K562 (cell line): Measurements from ENCODE around the gene MSH3. TPM values are rescaled to one million over a fixed set of nuclear protein-coding genes. Genes with fewer than 3 reads are reported as not detected.

Experiments used
- ATAC-seq: fragments of 200-7000 bp; cut with Tn5 transposase; 3 replicates; pipeline ENCODE4 v1.9.1; 2020; ENCODE audit warnings: moderate library complexity
- BruUV-seq: library from RNA; stranded (reverse); fragments of 400-500 nt; replicated peaks from 2 replicates; lab custom pipeline; 2021; lab: Mats Ljungman, UMichigan
- CTCF ChIA-PET: fragments of 300-600 bp; formaldehyde crosslinking; extraction: SDS; loops from one replicate; lab custom pipeline; 2021; ENCODE audit warnings: low intra/inter-chr PET ratio; lab: Yijun Ruan, JAX
- POLR2A ChIA-PET: fragments of 300-600, 350-650 bp; sonication (Branson Sonifier 250); formaldehyde crosslinking; extraction: SDS; loops from one replicate; lab custom pipeline; 2021; ENCODE audit warnings: antibody characterized with exemption, inconsistent platforms; lab: Yijun Ruan, JAX
- DNase-seq, 4 experiments: peaks; one replicate each; pipeline versions ENCODE4 v3.0.0 to v3.0.0-alpha.2; 2011 to 2018; ENCODE audit warnings: low spot score in 3 of 4, mixed read lengths in 3 of 4; ENCODE audit errors: extremely low read depth in 1 of 4
- FAIRE-seq: peaks from 2 replicates; lab custom pipeline; 2011; peaks lifted over from hg19 to GRCh38; lab: Jason Lieb, UNC
- H2AFZ ChIP-seq: 2 replicates; pipeline ENCODE4 v1.6.0; 2011; ENCODE audit warnings: low read depth, low read length, control low read depth, inconsistent platforms
- H3K27ac ChIP-seq: fragments of 200-600 bp; 3 replicates; pipeline ENCODE4 v1.8.0; 2011; ENCODE audit warnings: low read depth, mild to moderate bottlenecking, control low read depth, inconsistent platforms, low read length, moderate library complexity, mixed read lengths; ENCODE audit errors: extremely low read depth
- H3K27me3 ChIP-seq, 2 experiments: fragments of 300-600 bp in 1 of 2; 2 replicates in 1 of 2; 3 replicates in 1 of 2; pipeline versions ENCODE4 v1.6.0 to v1.8.0; 2011; ENCODE audit warnings: inconsistent platforms in 2 of 2, low read length in 2 of 2, mild to moderate bottlenecking in 1 of 2, mixed read lengths in 1 of 2, moderate library complexity in 1 of 2; ENCODE audit not compliant: control insufficient read depth in 2 of 2, insufficient read depth in 2 of 2
- H3K36me3 ChIP-seq: fragments of 300-600 bp; 3 replicates; pipeline ENCODE4 v1.8.0; 2011; ENCODE audit warnings: mild to moderate bottlenecking, low read length, inconsistent platforms; ENCODE audit not compliant: control insufficient read depth, insufficient read depth
- H3K4me1 ChIP-seq, 2 experiments: fragments of 200-600 bp in 1 of 2; replicated peaks in 1 of 2; 2 replicates in 1 of 2; 3 replicates in 1 of 2; pipeline versions ENCODE4 v1.5.1 to v1.8.0; 2011; ENCODE audit warnings: inconsistent platforms in 2 of 2, low read length in 2 of 2, mild to moderate bottlenecking in 1 of 2, mixed read lengths in 1 of 2, moderate library complexity in 1 of 2; ENCODE audit not compliant: control insufficient read depth in 2 of 2, insufficient read depth in 2 of 2
- H3K4me2 ChIP-seq: 2 replicates; pipeline ENCODE4 v1.6.1; 2011; ENCODE audit warnings: low read length, control low read depth, inconsistent platforms, mixed read lengths; ENCODE audit not compliant: insufficient read depth
- H3K4me3 ChIP-seq: fragments of 200-600 bp; sonication (generic), shearing (Covaris generic); 2 replicates; pipeline ENCODE4 v1.5.1; 2016; ENCODE audit warnings: control low read depth, inconsistent platforms
- H3K79me2 ChIP-seq: fragments of 200-600 bp; 3 replicates; pipeline ENCODE4 v1.8.0; 2011; ENCODE audit warnings: low read length, inconsistent platforms; ENCODE audit not compliant: control insufficient read depth, insufficient read depth
- H3K9ac ChIP-seq, 2 experiments: 2 replicates each; pipeline versions ENCODE4 v1.6.0 to v1.6.1; 2011; ENCODE audit warnings: low read depth in 2 of 2, low read length in 2 of 2, control low read depth in 1 of 2, inconsistent platforms in 1 of 2, mild to moderate bottlenecking in 1 of 2, mixed read lengths in 1 of 2; ENCODE audit not compliant: insufficient read depth in 1 of 2
- H3K9me1 ChIP-seq: one replicate; pipeline ENCODE4 v1.6.0; 2011; ENCODE audit warnings: inconsistent platforms, mild to moderate bottlenecking, low read length, moderate library complexity; ENCODE audit not compliant: control insufficient read depth, insufficient read depth
- H3K9me3 ChIP-seq: replicated peaks from 2 replicates; pipeline ENCODE4 v1.5.1; 2011; ENCODE audit warnings: low read depth, low read length, inconsistent platforms; ENCODE audit not compliant: control insufficient read depth, insufficient read depth
- H4K20me1 ChIP-seq: replicated peaks from 2 replicates; pipeline ENCODE4 v1.6.1; 2011; ENCODE audit warnings: low read length, inconsistent platforms, mixed read lengths; ENCODE audit not compliant: control insufficient read depth, insufficient read depth
- EP300 ChIP-seq: IDR thresholded peaks from 2 replicates; pipeline ENCODE4 v1.6.1; 2012; ENCODE audit warnings: low read length, improper control_type of control experiment
- GATAD2B ChIP-seq: fragments of 450-650 bp; IDR thresholded peaks from 2 replicates; pipeline ENCODE4 v1.6.1; 2017; ENCODE audit warnings: mild to moderate bottlenecking, borderline replicate concordance
- IRF2 ChIP-seq: sonication (generic); formaldehyde crosslinking; IDR thresholded peaks from 2 replicates; pipeline ENCODE4 v1.8.1; 2022; ENCODE audit warnings: mild to moderate bottlenecking, missing genetic modification reagents
- SIX5 ChIP-seq, 2 experiments: IDR thresholded peaks; 2 replicates each; pipeline ENCODE4 v1.6.1; 2011; ENCODE audit warnings: low read length in 2 of 2, borderline replicate concordance in 1 of 2, low read depth in 1 of 2, mild to moderate bottlenecking in 1 of 2, moderate library complexity in 1 of 2; ENCODE audit not compliant: insufficient read depth in 1 of 2
- SLC30A9 ChIP-seq: fragments of 250-450 bp; sonication (Bioruptor Pico); IDR thresholded peaks from 2 replicates; pipeline ENCODE4 v1.8.0; 2022; ENCODE audit warnings: mild to moderate bottlenecking, moderate library complexity
- SMAD2 ChIP-seq: fragments of 150-350 bp; IDR thresholded peaks from 2 replicates; pipeline ENCODE4 v1.6.1; 2014; ENCODE audit warnings: low read depth, mild to moderate bottlenecking, low read length
- SP2 ChIP-seq: IDR thresholded peaks from 2 replicates; pipeline ENCODE4 v1.6.1; 2011; ENCODE audit warnings: mild to moderate bottlenecking, low read depth, low read length, moderate library complexity; ENCODE audit not compliant: poor library complexity, severe bottlenecking; ENCODE audit errors: extremely low read depth
- XRCC5 ChIP-seq: fragments of 200-400 bp; formaldehyde crosslinking; IDR thresholded peaks from 2 replicates; pipeline ENCODE4 v1.6.1; 2017; ENCODE audit warnings: low read depth, mild to moderate bottlenecking, low read length
- ZFP1 ChIP-seq: fragments of 450-650 bp; formaldehyde crosslinking; IDR thresholded peaks from 2 replicates; pipeline ENCODE4 v1.4.0; 2020; ENCODE audit warnings: mild to moderate bottlenecking, mixed read lengths
- ZNF584 ChIP-seq: fragments of 200-800 bp; sonication (Bioruptor generic); IDR thresholded peaks from 2 replicates; pipeline ENCODE4 v1.6.1; 2016; ENCODE audit warnings: low read depth, mild to moderate bottlenecking, missing genetic modification characterization, missing compliant biosample characterization
- ZNF785 ChIP-seq: fragments of 250-450 bp; sonication (Bioruptor Pico); IDR thresholded peaks from 2 replicates; pipeline ENCODE4 v1.4.0; 2020; ENCODE audit warnings: mild to moderate bottlenecking
- WGBS: fragments of 100-300 bp; shearing (Covaris generic); methylation state at CpG from one replicate; pipeline ENCODE4 v1.1.6; 2016; ENCODE audit warnings: low coverage, mixed read lengths; ENCODE audit not compliant: insufficient coverage; ENCODE audit errors: missing lambda C conversion rate; 5-methylcytosine and 5-hydroxymethylcytosine counted together
- in situ Hi-C: fragments of 300-500 bp; cut with MboI; formaldehyde crosslinking; loops from 4 replicates; pipeline ENCODE4 v1.15.0; 2018; ENCODE audit warnings: inconsistent platforms, mixed read lengths
- intact Hi-C: fragments of 100-400 bp; cut with micrococcal nuclease; formaldehyde crosslinking; loops from 2 replicates; pipeline ENCODE4 v1.14.2; 2022
- polyA plus RNA-seq, 8 experiments: library from polyadenylated mRNA; depleted of rRNA in 4 of 8; stranded (reverse) in 5 of 8; unstranded in 3 of 8; fragments of >200 nt; fragmentation: Nextera tagmentation in 2 of 8; fragmentation: Illumina TruSeq in 1 of 8; extraction: Ambion mirVana in 2 of 8; extraction: Trizol in 1 of 8; gene quantifications; 2 replicates each; pipeline versions ENCODE4 v1.2.1 to v1.2.3, GENCODE V29; 2011 to 2014; ENCODE audit warnings: inconsistent platforms in 1 of 8, missing spikeins in 1 of 8
- total RNA-seq, 7 experiments: library from RNA; depleted of rRNA in 6 of 7; stranded (reverse); fragments of >200 nt in 6 of 7; fragmentation: Illumina TruSeq in 2 of 7; extraction: Trizol in 2 of 7; gene quantifications; 2 replicates each; pipeline versions ENCODE4 v1.2.1 to v1.2.3, GENCODE V29; 2011 to 2021; ENCODE audit warnings: low replicate concordance in 1 of 7
- TF ChIP-seq, protein P1 (sequence below), 2 experiments: fragments of 450-650 bp; conservative IDR thresholded peaks; 2 replicates each; pipeline ENCODE4 v1.6.1; 2017; ENCODE audit warnings: mild to moderate bottlenecking in 2 of 2, moderate library complexity in 2 of 2
- TF ChIP-seq, protein P2 (sequence below): sonication (generic); formaldehyde crosslinking; IDR thresholded peaks from 2 replicates; pipeline ENCODE4 v1.8.0; 2022; ENCODE audit warnings: missing genetic modification reagents, mild to moderate bottlenecking, borderline replicate concordance

MSH3 gene
- total and polyA plus RNA-seq, 9 of the 15 experiments (the other 6 are each of a cell fraction or from before 2014, with no cell fraction given): 3.9 to 17.2 (median 13.2) TPM

DNA sequence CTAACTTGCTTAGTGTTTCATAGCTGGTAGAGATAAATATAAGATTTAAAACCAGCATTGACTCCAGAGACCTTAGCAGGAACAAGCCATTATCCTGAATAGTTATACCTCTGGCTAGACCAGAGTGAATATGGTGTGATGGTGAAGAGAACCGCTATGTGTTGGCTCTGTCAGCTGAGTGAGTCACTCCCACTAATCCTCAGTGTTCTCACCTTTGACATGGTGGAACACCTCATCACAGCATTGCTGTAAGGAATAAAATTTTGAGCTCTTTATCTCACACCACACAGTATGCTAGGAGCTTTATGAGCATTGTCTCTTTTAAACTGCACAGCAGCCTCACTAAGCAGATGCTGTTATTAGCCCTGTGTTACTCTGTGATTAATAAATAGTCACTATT, 91.0 kb downstream of the MSH3 start (continued):
- TF ChIP-seq GATAD2B (no peak), SP2 (no peak), ZFP1 (CRISPR knock-in tag) (no peak), SMAD2 (no peak), ZNF584 (CRISPR knock-in tag) (no peak), SLC30A9 (CRISPR knock-in tag) (no peak), XRCC5 (no peak), EP300 (no peak), ZNF785 (CRISPR knock-in tag) (no peak), IRF2 (no peak)
- TF ChIP-seq, protein P1, sequence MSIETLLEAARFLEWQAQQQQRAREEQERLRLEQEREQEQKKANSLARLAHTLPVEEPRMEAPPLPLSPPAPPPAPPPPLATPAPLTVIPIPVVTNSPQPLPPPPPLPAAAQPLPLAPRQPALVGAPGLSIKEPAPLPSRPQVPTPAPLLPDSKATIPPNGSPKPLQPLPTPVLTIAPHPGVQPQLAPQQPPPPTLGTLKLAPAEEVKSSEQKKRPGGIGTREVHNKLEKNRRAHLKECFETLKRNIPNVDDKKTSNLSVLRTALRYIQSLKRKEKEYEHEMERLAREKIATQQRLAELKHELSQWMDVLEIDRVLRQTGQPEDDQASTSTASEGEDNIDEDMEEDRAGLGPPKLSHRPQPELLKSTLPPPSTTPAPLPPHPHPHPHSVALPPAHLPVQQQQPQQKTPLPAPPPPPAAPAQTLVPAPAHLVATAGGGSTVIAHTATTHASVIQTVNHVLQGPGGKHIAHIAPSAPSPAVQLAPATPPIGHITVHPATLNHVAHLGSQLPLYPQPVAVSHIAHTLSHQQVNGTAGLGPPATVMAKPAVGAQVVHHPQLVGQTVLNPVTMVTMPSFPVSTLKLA (conservative IDR thresholded peaks at IDR 0.05): no peak
- TF ChIP-seq, all 486 proteins: peak for 0

DNA sequence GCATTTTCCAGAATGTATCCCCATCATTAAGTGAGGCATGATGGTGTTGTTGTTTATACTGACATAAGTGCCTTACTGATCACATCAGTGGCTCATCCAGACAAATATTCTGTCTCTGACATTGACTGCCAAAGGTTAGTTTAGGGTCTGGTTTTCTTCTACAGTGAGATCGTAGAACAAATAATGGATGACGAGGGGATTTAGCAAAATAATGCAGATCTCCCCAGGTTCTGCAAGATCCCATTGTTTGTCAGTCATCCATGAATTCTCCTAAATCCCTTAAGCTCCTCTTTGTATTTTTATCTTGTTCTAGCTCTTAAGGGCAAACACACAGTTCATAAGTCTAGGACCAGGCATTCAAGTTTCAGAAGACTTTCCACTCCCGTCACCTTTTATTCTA, 93.5 kb downstream of the MSH3 start:
- POLR2A ChIA-PET: no interaction called here
- Histone ChIP-seq H3K4me2 (no peak overlapping the region), H3K9me1 (no peaks in the 10 kb centered on the region), H3K9ac (no peak overlapping the region), H3K4me1 (no peaks in the 10 kb centered on the region), H2AFZ (no peak overlapping the region)
- CTCF ChIA-PET: no interaction called here
- DNase-seq: no peak
- 90% methylated on average over 3 of the region's 3 CpGs for WGBS
- no peak for ATAC-seq
- in situ Hi-C loops: no loop called here
- TF ChIP-seq, protein P2, sequence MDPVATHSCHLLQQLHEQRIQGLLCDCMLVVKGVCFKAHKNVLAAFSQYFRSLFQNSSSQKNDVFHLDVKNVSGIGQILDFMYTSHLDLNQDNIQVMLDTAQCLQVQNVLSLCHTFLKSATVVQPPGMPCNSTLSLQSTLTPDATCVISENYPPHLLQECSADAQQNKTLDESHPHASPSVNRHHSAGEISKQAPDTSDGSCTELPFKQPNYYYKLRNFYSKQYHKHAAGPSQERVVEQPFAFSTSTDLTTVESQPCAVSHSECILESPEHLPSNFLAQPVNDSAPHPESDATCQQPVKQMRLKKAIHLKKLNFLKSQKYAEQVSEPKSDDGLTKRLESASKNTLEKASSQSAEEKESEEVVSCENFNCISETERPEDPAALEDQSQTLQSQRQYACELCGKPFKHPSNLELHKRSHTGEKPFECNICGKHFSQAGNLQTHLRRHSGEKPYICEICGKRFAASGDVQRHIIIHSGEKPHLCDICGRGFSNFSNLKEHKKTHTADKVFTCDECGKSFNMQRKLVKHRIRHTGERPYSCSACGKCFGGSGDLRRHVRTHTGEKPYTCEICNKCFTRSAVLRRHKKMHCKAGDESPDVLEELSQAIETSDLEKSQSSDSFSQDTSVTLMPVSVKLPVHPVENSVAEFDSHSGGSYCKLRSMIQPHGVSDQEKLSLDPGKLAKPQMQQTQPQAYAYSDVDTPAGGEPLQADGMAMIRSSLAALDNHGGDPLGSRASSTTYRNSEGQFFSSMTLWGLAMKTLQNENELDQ: no peak
- no peak for TF ChIP-seq SIX5 (IDR thresholded peaks at IDR 0.05; ENCODE audit: borderline replicate concordance in 1 of 2, insufficient read depth in 1 of 2, low read depth in 1 of 2, low read length in 2 of 2)
- TF ChIP-seq, all 486 proteins: peak for 0
- intact Hi-C loops: no loop called here
- H3K79me2 ChIP-seq: no peaks in the 10 kb centered on the region
- FAIRE-seq: no peak
- H3K4me3 ChIP-seq: no peak overlapping the region
- no peaks in the 10 kb centered on the region for H3K9me3 ChIP-seq
- BruUV-seq: no TSS peak
- no peaks in the 10 kb centered on the region for H4K20me1 ChIP-seq
- H3K27ac ChIP-seq: no peak overlapping the region
- H3K27me3 ChIP-seq: no peaks in the 10 kb centered on the region
- peaks cover 38% of the 10 kb centered on the region; the same call in 2 of the 3 replicates for H3K36me3 ChIP-seq
